ENCODE results near the gene PSME3IP1. TPM values are rescaled to one million over a fixed set of nuclear protein-coding genes. Genes with fewer than 3 reads are reported as not detected.

PSME3IP1 gene
- total RNA-seq (2014; rRNA removed; shearing (Covaris generic)) = 129 and 142 TPM in 2 replicates

- no peaks in the 10 kb centered on the region for H3K27me3 ChIP-seq
- H3K4me1 ChIP-seq = peaks cover 16% of the 10 kb centered on the region
- H3K27ac ChIP-seq = peak within 1 kb of the TSS; percentile 81
- peak within 1 kb of the TSS; percentile 78 for H3K4me3 ChIP-seq
- H3K9me3 ChIP-seq (replicated peaks) = no peaks in the 10 kb centered on the region
- peak; percentile 100 for DNase-seq
- H3K36me3 ChIP-seq = no peaks in the 10 kb centered on the region
These were observed at the start of gene PSME3IP1, which contains the start of gene RSPRY1 for GRCh38 chr16:57185945-57186871. Gene PSME3IP1, minus strand, starts transcription at chr16:57186039. Its CDS starts 12,185 bp downstream, at chr16:57173854. Gene RSPRY1, plus strand, starts transcription at chr16:57186329. Its CDS starts 18,330 bp downstream, at chr16:57204659.

- Histone ChIP-seq H3K27me3 (no peaks in the 10 kb centered on the region), H3K27ac (no peak overlapping the region), H3K4me3 (no peak overlapping the region), H3K4me1 (no peaks in the 10 kb centered on the region), H3K9me3 (replicated peaks) (no peaks in the 10 kb centered on the region), H3K36me3 (peaks cover 94% of the 10 kb centered on the region)
- no peak for DNase-seq
These were observed 49.5 kb upstream of the PSME3IP1 start for GRCh38 chr16:57235128-57236021.

GRCh38 chr16:57234707-57235092, 48.9 kb upstream of the PSME3IP1 start:
- Histone ChIP-seq H3K4me3 (no peak overlapping the region), H3K27ac (no peak overlapping the region), H3K27me3 (no peaks in the 10 kb centered on the region), H3K9me3 (replicated peaks) (no peaks in the 10 kb centered on the region), H3K4me1 (no peaks in the 10 kb centered on the region), H3K36me3 (peaks cover 96% of the 10 kb centered on the region)
- no peak for DNase-seq

GRCh38 chr16:57233944-57234706, 48.3 kb upstream of the PSME3IP1 start:
- no peak for DNase-seq
- no peaks in the 10 kb centered on the region for H3K9me3 ChIP-seq (replicated peaks)
- H3K4me1 ChIP-seq = no peaks in the 10 kb centered on the region
- H3K36me3 ChIP-seq = peaks cover 93% of the 10 kb centered on the region
- no peak overlapping the region for H3K27ac ChIP-seq
- H3K4me3 ChIP-seq = no peak overlapping the region
- H3K27me3 ChIP-seq = no peaks in the 10 kb centered on the region

- DNase-seq = no peak
- Histone ChIP-seq H3K27ac (no peak overlapping the region), H3K4me1 (peaks cover 6% of the 10 kb centered on the region), H3K27me3 (no peaks in the 10 kb centered on the region), H3K4me3 (no peak overlapping the region), H3K36me3 (peaks cover 93% of the 10 kb centered on the region), H3K9me3 (replicated peaks) (no peaks in the 10 kb centered on the region)
These were observed 46.0 kb upstream of the PSME3IP1 start for GRCh38 chr16:57231821-57232350.

GRCh38 chr16:57229079-57229478, 43.2 kb upstream of the PSME3IP1 start:
- no peak overlapping the region for H3K4me3 ChIP-seq
- no peak overlapping the region for H3K27ac ChIP-seq
- DNase-seq = no peak
- no peaks in the 10 kb centered on the region for H3K27me3 ChIP-seq
- H3K36me3 ChIP-seq = peaks cover 93% of the 10 kb centered on the region
- no peaks in the 10 kb centered on the region for H3K9me3 ChIP-seq (replicated peaks)
- H3K4me1 ChIP-seq = peaks cover 9% of the 10 kb centered on the region

- Histone ChIP-seq H3K9me3 (replicated peaks) (no peaks in the 10 kb centered on the region), H3K4me3 (no peak overlapping the region), H3K4me1 (peaks cover 9% of the 10 kb centered on the region), H3K36me3 (peaks cover 89% of the 10 kb centered on the region), H3K27me3 (no peaks in the 10 kb centered on the region), H3K27ac (peak overlapping the region; percentile 14)
- DNase-seq = peak; percentile 50 to 70
These were observed 41.1 kb upstream of the PSME3IP1 start for GRCh38 chr16:57226701-57227621.

- Histone ChIP-seq H3K4me1 (peaks cover 9% of the 10 kb centered on the region), H3K36me3 (peaks cover 89% of the 10 kb centered on the region), H3K27ac (no peak overlapping the region), H3K27me3 (no peaks in the 10 kb centered on the region), H3K9me3 (replicated peaks) (no peaks in the 10 kb centered on the region), H3K4me3 (no peak overlapping the region)
- DNase-seq = no peak
These were observed 40.1 kb upstream of the PSME3IP1 start for GRCh38 chr16:57225978-57226377.

- Histone ChIP-seq H3K27me3 (no peaks in the 10 kb centered on the region), H3K36me3 (peaks cover 89% of the 10 kb centered on the region), H3K4me1 (peaks cover 9% of the 10 kb centered on the region), H3K27ac (no peak overlapping the region), H3K9me3 (replicated peaks) (no peaks in the 10 kb centered on the region), H3K4me3 (no peak overlapping the region)
- DNase-seq = no peak
These were observed 39.0 kb upstream of the PSME3IP1 start for GRCh38 chr16:57224651-57225335.

GRCh38 chr16:57223057-57223456, 37.2 kb upstream of the PSME3IP1 start:
- no peak for DNase-seq
- Histone ChIP-seq H3K27me3 (no peaks in the 10 kb centered on the region), H3K27ac (no peak overlapping the region), H3K36me3 (peaks cover 90% of the 10 kb centered on the region), H3K4me1 (peaks cover 9% of the 10 kb centered on the region), H3K4me3 (no peak overlapping the region), H3K9me3 (replicated peaks) (peaks cover 6% of the 10 kb centered on the region)

- Histone ChIP-seq H3K9me3 (replicated peaks) (peaks cover 31% of the 10 kb centered on the region), H3K36me3 (peaks cover 97% of the 10 kb centered on the region), H3K4me1 (no peaks in the 10 kb centered on the region), H3K27me3 (no peaks in the 10 kb centered on the region), H3K27ac (no peak overlapping the region), H3K4me3 (no peak overlapping the region)
- DNase-seq = no peak
These were observed 31.1 kb upstream of the PSME3IP1 start for GRCh38 chr16:57216968-57217367.

- Histone ChIP-seq H3K27ac (no peak overlapping the region), H3K4me1 (no peaks in the 10 kb centered on the region), H3K9me3 (replicated peaks) (peaks cover 28% of the 10 kb centered on the region), H3K4me3 (no peak overlapping the region), H3K36me3 (peaks cover 95% of the 10 kb centered on the region), H3K27me3 (no peaks in the 10 kb centered on the region)
- DNase-seq = no peak
These were observed 27.6 kb upstream of the PSME3IP1 start for GRCh38 chr16:57213462-57213861.

- Histone ChIP-seq H3K27ac (no peak overlapping the region), H3K36me3 (peaks cover 87% of the 10 kb centered on the region), H3K9me3 (replicated peaks) (peaks cover 4% of the 10 kb centered on the region; the same call in 1 of the 2 replicates), H3K4me3 (no peak overlapping the region), H3K4me1 (no peaks in the 10 kb centered on the region), H3K27me3 (no peaks in the 10 kb centered on the region)
- no peak for DNase-seq
These were observed 23.9 kb upstream of the PSME3IP1 start for GRCh38 chr16:57209780-57210179.
